HG02884 (cell line): Measurements from ENCODE around the gene WDR90.
A peak's percentile ranks its signal among the peaks of the same experiment; 100 is the strongest.

Experiments
- ATAC-seq: cut with Tn5 transposase; IDR thresholded peaks from one replicate; pipeline ENCODE4 v1.9.1; 2021; ENCODE audit warnings: mild to moderate bottlenecking, moderate library complexity; ENCODE audit not compliant: unreplicated experiment

The WDR90 gene

DNA sequence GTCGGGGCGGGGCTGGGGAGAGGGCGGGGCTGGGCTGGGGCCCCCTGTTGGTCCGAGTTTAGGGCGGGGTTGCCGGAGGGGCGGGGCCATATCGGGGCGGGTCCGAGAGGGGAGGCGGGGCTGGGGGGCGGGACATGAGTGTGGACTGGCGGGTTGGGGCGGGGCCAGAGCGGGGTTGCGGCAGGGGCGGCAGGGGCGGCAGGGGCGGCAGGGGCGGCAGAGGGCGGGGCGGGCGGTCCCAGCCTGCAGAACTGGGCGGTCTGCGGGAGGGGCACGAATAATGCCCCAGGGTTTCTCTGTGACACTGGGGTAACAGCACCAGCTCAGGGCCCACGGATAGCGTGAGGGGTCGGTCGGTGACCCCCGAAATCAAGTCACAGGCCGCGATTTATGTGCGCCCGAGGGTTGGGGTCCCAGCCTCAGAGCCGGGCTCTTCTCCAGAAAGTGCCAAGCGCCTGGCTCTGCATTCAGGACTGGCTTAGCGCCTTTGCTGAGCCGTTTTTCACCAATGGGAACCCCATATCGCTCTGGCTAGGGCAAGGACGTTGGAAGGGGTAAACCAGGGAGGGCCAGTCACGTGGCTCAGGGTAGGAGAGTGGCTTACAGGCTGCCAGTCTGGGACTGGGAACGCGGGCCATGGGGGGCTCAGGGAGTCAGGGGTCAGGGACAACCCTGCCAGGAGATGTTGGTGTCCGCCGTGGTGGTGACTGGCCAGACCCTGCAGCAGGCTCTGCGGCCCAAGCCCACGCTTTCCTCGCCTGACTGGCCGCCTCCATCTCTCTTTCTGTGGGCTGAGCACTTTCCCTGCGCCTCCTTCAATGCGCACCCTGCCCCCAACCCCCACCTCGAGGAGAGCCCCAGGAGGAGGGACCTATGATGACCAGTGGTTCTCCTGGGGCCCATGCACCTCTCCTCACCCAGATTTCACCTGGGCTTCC lies 11.8 kb upstream of the WDR90 start:
- ATAC-seq: no peak

GRCh38 chr16:638034-638543 lies 11.1 kb upstream of the WDR90 start:
- ATAC-seq: no peak

GRCh38 chr16:638836-639235 lies 10.3 kb upstream of the WDR90 start:
- ATAC-seq: no peak

DNA sequence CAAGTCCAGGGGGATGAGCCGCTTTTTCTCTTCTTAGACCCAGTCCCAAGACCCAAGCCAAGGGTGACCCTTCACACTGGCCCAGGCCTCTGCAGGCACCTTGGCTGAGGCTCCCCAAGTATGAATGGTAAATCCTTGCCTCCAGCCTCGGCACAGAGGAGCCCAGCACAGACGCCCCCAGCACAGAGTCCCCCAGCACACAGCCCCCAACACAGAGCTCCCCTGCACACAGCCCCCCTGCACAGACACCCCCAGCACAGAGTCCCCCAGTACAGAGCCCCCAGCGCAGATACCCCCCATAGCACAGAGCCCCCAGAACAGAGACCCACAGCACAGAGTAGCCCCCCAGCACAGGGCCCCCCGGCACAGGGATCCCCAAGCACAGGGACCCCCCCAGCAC lies 8.6 kb upstream of the WDR90 start:
- ATAC-seq: no peak

DNA sequence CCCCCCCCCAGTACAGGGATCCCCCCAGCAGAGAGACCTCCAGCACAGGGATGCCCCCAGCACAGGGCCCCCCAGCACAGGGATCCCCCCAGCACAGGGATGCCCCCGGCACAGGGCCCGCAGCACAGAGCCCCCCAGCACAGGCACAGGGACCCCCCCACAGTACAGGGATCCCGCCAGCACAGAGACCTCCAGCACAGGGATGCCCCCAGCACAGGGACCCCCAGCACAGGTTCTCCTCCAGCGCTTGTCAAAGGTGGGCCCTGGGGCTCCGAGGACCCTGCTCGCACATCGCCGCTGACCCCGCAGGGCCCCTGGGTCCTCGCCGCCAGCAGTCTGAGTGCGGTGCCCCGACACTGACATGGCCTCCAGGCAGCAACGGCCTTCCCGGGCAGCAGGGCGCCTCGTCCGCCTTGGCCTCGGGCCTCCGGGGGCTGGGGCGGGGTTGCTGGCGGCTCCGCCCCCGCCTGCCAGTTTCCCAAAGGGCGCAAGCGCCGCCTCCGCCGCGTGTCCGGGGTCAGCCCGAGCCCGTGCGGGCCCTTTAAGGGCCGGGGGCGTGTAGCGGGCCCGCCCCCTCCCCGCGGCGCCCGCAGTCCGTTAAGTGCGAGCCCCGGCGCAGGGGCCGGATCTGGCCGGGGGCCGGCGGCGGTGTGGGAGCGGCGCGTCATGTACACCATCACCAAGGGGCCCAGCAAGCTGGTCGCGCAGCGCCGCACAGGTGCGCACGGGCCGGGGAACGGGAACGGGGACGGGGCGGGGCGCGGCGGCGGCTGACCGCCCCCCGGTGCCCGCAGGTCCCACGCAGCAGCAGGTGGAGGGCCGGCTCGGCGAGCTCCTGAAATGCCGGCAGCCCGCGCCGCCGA lies 7.6 kb upstream of the WDR90 start, which contains the start of gene MCRIP2:
Gene MCRIP2, plus strand, starts transcription at position 503 of the 863 bp plus-strand sequence. Its CDS starts 164 bp downstream, at position 667.
- ATAC-seq: peak; percentile 48

GRCh38 chr16:642189-643049 lies 6.7 kb upstream of the WDR90 start:
- peak; percentile 39 for ATAC-seq

- ATAC-seq: no peak
Observed at GRCh38 chr16:643050-643368, 6.2 kb upstream of the WDR90 start.

- no peak for ATAC-seq
Observed at GRCh38 chr16:644556-644955, 4.6 kb upstream of the WDR90 start.

DNA sequence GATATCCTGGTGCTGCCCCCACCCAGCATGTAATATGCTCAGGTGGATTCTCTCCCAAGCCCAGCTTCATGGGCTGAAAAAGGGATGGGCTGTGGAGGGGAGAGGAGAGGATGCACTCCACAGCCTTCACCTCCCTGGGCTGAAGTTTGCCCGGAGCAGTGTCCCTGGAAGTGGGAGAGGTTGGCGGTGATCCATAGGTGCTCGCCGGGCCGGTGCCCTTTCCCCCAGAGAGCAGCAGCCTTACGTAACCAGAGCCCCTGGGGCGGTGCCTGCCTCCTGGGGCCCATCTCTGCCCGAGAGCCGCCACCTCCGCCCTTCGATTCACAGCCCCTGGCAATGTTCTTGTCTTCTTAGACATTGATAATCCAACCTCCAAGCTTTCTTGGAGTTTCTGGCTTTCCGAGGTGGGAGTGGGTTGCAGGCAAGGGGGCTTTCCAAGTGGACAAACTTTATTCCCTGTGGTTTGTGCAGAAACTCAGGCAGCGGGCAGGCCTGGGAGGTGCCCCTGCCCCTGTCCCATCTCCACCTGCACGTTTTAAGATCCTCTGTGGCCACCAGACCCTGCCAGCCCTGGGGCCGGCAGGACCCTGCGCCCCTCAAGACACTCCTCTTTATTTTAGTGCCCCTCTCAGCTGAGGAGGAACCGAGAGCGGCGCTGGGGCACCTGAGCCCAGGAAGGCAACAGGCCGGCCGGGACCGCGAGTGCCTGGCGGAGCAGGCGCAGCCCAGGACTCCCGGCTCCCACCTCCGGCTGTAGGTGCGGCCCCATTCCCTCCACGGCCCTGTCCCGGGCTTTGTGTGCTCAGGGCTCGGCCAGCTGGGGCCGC lies 3.1 kb upstream of the WDR90 start:
- no peak for ATAC-seq

DNA sequence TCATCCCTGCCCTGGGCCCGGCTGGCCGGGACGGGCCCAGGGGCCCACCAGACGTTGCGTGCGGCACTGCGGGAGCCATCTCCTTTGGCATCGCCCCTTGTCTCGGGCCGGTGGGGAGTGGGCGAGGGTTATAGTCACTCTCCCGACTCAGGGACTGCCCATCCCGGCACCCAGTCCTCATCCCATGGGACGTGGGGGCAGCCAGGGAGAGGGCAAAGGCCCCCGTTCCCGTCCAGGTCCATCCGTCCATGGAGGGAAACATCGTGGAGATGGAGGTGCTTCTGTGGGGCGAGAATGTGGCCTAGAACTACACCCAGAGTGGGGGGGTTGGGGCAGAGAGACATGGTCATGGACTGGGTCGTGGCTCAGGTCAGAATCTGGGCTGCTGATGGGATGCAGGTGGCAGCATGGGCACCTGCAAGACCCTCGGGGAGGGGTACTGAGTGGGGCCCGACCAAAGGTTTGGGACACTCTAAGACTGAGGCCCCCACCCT lies 2.4 kb upstream of the WDR90 start:
- ATAC-seq: no peak

DNA sequence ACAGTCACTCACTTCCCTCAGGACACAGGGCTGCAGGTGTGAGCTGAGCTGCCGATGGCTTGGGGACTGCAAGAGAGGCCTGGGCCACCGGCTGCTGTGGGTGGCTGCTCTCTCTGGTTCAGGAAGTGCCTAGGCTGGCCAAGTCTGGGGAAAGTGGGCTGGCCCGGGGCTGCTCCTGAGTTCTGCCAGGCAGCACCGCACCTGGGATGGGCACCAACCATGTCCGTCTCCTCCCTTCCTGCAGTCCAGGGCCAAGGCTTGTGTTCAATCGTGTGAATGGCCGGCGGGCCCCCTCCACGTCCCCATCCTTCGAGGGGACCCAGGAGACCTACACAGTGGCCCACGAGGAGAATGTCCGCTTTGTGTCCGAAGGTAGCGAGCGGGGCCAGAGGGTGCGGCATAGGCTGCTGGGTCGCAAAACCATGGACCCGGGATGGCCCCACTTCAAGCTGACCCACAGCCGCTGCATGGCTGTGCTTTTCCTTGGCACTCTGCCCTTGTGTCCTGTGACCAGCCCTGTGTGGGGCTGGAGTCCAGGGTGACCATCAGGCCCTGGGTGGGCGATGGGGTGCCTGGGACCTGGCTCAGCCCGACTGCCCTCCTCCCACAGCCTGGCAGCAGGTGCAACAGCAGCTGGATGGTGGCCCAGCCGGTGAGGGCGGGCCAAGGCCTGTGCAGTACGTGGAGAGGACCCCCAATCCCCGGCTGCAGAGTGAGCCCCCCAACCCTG lies 1.8 kb upstream of the WDR90 start:
- ATAC-seq: no peak

- ATAC-seq: no peak
Observed at GRCh38 chr16:648071-648780, 939 bp upstream of the WDR90 start.

DNA sequence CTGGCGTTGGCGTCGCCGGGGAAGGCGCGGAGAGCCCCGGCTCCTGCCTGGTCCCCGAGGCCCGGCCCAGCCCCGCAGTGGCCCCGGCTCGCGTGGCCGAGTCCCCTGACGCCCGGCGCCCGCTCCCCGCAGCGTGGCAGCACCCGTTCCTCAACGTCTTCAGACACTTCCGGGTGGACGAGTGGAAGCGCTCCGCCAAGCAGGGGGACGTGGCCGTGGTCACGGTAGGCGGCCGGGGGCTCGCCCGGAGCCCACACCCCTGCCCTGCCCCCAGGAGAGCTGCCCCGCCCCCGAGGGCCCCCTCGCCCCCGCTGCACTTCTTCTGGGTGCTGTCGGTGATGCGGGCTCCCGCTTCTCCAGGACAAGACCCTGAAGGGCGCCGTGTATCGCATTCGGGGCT lies 466 bp downstream of the WDR90 start:
- peak; percentile 16 for ATAC-seq

DNA sequence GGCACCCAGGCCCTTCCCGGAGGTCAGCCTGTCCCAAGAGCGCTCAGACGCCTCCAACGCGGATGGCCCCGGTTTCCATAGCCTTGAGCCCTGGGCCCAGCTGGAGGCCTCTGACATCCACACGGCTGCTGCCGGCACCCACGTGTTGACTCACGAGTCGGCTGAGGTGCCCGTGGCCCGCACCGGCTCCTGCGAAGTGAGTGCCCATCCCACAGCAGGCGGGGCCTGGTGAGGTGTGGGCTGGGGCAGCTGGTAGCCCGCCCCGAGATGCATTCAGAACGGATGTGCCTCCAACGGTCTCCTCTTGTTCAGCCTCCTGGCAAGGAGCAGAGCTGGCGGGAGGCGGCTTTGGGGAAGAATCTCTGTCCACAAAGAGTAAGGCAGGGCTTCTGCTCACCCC lies 2.7 kb downstream of the WDR90 start:
- no peak for ATAC-seq

DNA sequence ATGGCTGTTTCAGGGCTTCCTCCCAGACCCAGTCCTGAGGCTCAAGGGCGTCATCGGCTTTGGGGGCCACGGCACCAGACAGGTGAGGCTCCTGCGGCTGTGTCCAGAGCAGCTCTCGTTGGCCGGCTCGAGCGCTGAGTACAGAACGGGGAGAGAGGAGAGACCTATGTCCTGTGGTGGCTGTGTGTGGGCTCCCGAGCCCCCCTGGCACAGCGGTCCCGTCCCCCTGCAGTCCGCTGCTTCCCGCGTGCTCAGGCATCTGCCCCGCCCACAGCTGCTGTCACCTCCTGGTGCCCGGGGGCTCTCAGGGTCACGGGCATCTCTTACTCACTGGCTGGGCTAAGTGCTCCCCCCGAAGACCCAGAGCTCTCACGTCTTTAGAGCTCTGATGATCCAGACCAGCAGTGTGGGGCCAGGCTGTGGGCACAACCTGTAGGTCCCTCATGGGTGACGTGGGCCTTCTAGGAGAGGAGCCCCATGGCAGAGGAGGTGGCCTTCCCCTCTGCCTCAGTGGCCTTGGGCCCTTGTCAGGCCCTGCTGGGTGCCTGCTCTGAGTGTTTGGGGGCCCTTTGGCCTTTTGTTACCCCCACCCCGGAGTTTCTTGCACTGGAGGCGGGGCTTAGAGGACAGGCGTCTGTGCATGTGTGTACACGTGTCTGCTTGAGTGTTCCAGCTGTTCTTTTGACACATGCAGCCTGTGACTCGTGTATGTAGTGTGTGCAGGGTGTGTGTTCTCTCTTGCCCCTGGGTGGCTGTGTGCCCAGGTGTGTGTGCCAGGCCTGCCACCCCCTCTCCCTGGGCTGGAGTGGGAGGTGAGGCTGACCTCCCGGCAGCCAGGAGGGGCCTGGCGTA lies 3.5 kb downstream of the WDR90 start:
- ATAC-seq: no peak

GRCh38 chr16:654034-654433 lies 4.9 kb downstream of the WDR90 start:
- no peak for ATAC-seq

DNA sequence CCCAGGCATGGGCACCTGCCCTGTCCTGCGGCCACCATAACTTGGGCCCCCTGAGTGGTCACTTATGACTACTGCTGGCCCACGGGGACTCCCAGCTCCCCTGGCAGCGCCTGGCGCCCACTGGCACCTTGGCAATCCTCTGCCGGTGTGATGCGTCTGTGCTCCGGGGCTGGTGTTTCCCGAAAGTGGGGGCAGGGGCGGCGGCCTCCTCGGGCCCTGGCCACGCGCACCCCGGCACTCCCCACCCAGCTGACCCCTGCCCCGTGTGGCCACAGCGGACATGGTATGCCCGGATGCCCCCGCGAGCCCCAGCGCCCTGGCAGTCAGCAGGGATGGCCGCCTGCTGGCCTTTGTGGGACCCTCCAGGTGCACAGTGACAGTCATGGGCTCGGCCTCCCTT lies 8.3 kb downstream of the WDR90 start:
- ATAC-seq: no peak
